Heart left ventricle (tissue), 13 donors: ENCODE results near the gene ERC1.

Experiments
- POLR2A ChIP-seq, 2 donors: fragments of 450-650 bp; IDR thresholded peaks; one replicate each; pipeline ENCODE4 v1.6.1; 2017; ENCODE audit warnings: antibody characterized with exemption in 2 of 2, mild to moderate bottlenecking in 2 of 2, moderate library complexity in 2 of 2
- TF ChIP-seq, protein P1 (sequence below), 12 donors: fragments of 200-600 bp; sonication (generic) in 4 of 12; IDR thresholded peaks; one replicate each; pipeline versions ENCODE4 v1.5.0 to v1.8.0; 2018 to 2022; ENCODE audit warnings: antibody characterized with exemption in 12 of 12, mild to moderate bottlenecking in 5 of 12
- donor health status: ischemic (EF 13 %, LVEDD 7.1; RV severe dilation, severe dysfunction).
- donor health status: DM: no; HTN: yes; CAD: no.
- donor health status: DM: no; HTN: no; CAD: no.
- donor health status: ischemic (EF 25% LVEDD 6.9; RV normal size, moderate dysfunction).
- donor health status: ischemic (EF 25% LVEDD 5.7; RV mildly dilated, moderate dysfunction).
- donor health status: ischemic (EF 35%, LVEDD 5.7; RV mildly dilated, moderate dysfunction).
- donor health status: nonischemic (EF 11% LVEDD 7.7; RV severe dilation, severe dysfunction).
- donor health status: DM: yes; HTN: yes; CAD: no.
- donor health status: PGD.
- donor health status: ischemic (EF 29% LVEDD 5.4; RV normal size, mild dysfunction).
- donor health status: nonischemic (EF 23%, LVEDD 6.1; RV moderate dilation, normal function).

DNA sequence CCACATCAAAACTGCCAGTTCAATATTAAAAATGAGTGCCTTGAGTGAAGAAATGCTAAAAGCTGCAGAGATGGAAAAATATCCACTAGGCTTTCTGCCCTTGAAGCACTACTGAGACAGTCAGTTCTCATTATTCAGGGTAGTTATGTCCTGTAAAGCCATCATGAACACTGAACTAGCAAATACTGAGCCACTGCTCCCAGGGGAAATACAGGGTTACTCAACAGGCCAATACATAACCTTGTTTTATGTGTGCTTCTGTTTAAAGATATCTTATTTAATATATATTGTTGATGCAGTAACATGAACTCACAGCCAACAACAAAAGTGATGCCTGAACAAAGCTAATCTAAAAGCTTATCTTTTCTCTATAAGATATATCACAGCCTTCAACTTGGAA, 44.8 kb upstream of the ERC1 start:
- TF ChIP-seq, protein P1, sequence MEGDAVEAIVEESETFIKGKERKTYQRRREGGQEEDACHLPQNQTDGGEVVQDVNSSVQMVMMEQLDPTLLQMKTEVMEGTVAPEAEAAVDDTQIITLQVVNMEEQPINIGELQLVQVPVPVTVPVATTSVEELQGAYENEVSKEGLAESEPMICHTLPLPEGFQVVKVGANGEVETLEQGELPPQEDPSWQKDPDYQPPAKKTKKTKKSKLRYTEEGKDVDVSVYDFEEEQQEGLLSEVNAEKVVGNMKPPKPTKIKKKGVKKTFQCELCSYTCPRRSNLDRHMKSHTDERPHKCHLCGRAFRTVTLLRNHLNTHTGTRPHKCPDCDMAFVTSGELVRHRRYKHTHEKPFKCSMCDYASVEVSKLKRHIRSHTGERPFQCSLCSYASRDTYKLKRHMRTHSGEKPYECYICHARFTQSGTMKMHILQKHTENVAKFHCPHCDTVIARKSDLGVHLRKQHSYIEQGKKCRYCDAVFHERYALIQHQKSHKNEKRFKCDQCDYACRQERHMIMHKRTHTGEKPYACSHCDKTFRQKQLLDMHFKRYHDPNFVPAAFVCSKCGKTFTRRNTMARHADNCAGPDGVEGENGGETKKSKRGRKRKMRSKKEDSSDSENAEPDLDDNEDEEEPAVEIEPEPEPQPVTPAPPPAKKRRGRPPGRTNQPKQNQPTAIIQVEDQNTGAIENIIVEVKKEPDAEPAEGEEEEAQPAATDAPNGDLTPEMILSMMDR (IDR thresholded peaks at IDR 0.05) = no peak
- TF ChIP-seq POLR2A (IDR thresholded peaks at IDR 0.05) = no peak
